Measurements from ENCODE around the gene SOBP. TPM values are rescaled to one million over a fixed set of nuclear protein-coding genes. Genes with fewer than 3 reads are reported as not detected.
A peak's percentile ranks its signal among the peaks of the same experiment; 100 is the strongest.

Gene SOBP
- total RNA-seq, 2 experiments from 2014 or later: 0.23 to 0.49 TPM

GRCh38 chr6:107612762-107613415, 123.0 kb downstream of the SOBP start:
- ChIA-PET CTCF (no interaction called here), POLR2A (no interaction called here)
- H3K4me1 Mint-ChIP-seq: peaks cover under 1% of the 10 kb centered on the region
- H3K27me3 Mint-ChIP-seq: no peaks in the 10 kb centered on the region
- H3K4me3 Mint-ChIP-seq: no peak overlapping the region
- no peaks in the 10 kb centered on the region for H3K36me3 Mint-ChIP-seq (ENCODE audit: low read depth)
- intact Hi-C loops (cut with DNase I, micrococcal nuclease): no loop called here
- no peak overlapping the region for H3K27ac Mint-ChIP-seq
- DNase-seq: no peak
- no peak for ATAC-seq
- H3K9me3 Mint-ChIP-seq (ENCODE audit: low read depth): no peaks in the 10 kb centered on the region

DNA sequence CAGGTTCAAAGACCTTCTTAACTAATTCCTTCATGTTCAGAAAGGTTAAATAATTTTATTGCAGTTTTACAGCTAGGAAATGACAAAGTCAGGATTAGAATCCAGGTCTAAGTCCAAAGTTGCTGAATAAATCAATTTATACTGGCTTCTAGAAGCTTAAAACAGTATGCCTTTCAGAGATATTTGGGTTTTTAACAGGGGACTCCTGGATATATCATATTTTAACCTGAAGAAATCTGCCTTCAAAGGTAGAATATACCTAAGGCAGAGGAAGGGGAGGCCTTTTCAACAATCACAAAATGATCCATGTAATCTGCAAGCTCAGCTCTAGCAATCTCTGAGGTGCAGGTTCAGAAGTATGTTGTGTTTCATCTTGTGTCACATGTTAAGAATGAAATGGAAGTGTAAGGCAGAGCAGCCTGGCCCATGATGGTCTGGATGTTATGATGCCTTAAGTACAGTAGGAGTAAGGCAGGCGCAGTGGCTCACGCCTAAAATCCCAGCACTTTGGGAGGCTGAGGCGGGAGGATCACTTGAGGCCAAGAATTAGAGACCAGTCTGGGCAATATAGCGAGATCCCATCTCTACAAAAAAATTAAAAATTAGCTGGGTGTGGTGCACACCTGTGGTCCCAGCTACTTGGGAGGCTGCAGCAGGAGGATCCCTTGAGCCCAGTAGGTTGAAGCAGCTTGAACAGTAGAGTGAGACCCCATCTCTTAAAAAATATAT, 123.9 kb downstream of the SOBP start:
- no peaks in the 10 kb centered on the region for H3K27me3 Mint-ChIP-seq
- ATAC-seq (no peak), DNase-seq (no peak)
- POLR2A ChIA-PET: no interaction called here
- CTCF ChIA-PET: interaction anchor here (1.2 kb wide), 1 partner anchor 15 kb away, joined by 3 read pairs; no protein-coding TSS in a partner anchor
- no peaks in the 10 kb centered on the region for H3K36me3 Mint-ChIP-seq (ENCODE audit: low read depth)
- intact Hi-C loops (cut with DNase I, micrococcal nuclease): no loop called here
- peaks cover 10% of the 10 kb centered on the region for H3K4me1 Mint-ChIP-seq
- no peak overlapping the region for H3K27ac Mint-ChIP-seq
- no peaks in the 10 kb centered on the region for H3K9me3 Mint-ChIP-seq (ENCODE audit: low read depth)
- H3K4me3 Mint-ChIP-seq: no peak overlapping the region

GRCh38 chr6:107614828-107615227, 124.9 kb downstream of the SOBP start:
- Mint-ChIP-seq H3K9me3 (ENCODE audit: low read depth) (no peaks in the 10 kb centered on the region), H3K4me1 (peaks cover 16% of the 10 kb centered on the region), H3K27ac (no peak overlapping the region), H3K4me3 (no peak overlapping the region), H3K27me3 (no peaks in the 10 kb centered on the region), H3K36me3 (ENCODE audit: low read depth) (no peaks in the 10 kb centered on the region)
- POLR2A ChIA-PET: no interaction called here
- intact Hi-C loops (cut with DNase I, micrococcal nuclease): no loop called here
- DNase-seq (no peak), ATAC-seq (no peak)
- CTCF ChIA-PET: interaction anchor here (0.8 to 1.2 kb wide), 3 partner anchors 12 to 233 kb away, joined by 3 to 4 read pairs (median 3); no protein-coding TSS in a partner anchor

- ChIA-PET POLR2A (no interaction called here), CTCF (no interaction called here)
- H3K4me3 Mint-ChIP-seq: no peak overlapping the region
- H3K27me3 Mint-ChIP-seq: no peaks in the 10 kb centered on the region
- ATAC-seq: no peak
- H3K4me1 Mint-ChIP-seq: peaks cover 21% of the 10 kb centered on the region
- intact Hi-C loops (cut with DNase I, micrococcal nuclease): no loop called here
- no peaks in the 10 kb centered on the region for H3K9me3 Mint-ChIP-seq (ENCODE audit: low read depth)
- no peaks in the 10 kb centered on the region for H3K36me3 Mint-ChIP-seq (ENCODE audit: low read depth)
- DNase-seq: no peak
- no peak overlapping the region for H3K27ac Mint-ChIP-seq
Observed at GRCh38 chr6:107616775-107617174, 126.9 kb downstream of the SOBP start.

DNA sequence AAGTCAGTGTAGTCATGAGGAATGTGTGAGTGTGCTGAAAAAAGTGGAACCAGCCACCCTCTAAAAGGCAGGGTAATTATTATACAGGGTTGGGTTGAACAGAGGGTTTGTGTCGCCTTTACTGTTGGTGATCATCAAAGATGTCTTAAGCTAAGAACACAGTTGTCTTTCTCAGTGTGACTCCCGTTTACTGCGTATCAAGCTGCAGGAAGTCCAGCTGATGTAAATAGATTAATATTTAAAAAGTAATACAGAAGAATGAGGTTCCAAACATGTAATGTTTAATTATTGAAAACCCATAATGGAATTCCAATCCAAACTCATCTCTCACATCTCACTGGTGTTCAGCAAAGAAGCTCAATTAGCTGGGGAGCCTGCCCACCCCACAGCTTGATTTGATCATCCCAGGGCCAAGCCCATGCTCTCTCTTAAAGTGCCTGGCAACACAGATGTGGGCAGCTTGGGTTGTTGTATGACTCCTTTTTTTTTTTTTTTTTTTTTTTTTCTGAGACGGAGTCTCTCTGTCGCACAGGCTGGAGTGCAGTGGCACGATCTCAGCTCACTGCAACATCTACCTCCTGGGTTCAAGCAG, 127.5 kb downstream of the SOBP start:
- ChIA-PET CTCF (no interaction called here), POLR2A (interaction anchor here (0.6 kb wide), 1 partner anchor 470 kb away, joined by 3 read pairs; no protein-coding TSS in a partner anchor)
- Mint-ChIP-seq H3K27me3 (no peaks in the 10 kb centered on the region), H3K27ac (no peak overlapping the region), H3K4me1 (peaks cover 21% of the 10 kb centered on the region), H3K4me3 (no peak overlapping the region), H3K9me3 (ENCODE audit: low read depth) (no peaks in the 10 kb centered on the region), H3K36me3 (ENCODE audit: low read depth) (no peaks in the 10 kb centered on the region)
- ATAC-seq: no peak
- DNase-seq: no peak
- intact Hi-C loops (cut with DNase I, micrococcal nuclease): no loop called here

- intact Hi-C loops (cut with DNase I, micrococcal nuclease): no loop called here
- peak; percentile 71 for DNase-seq
- no peaks in the 10 kb centered on the region for H3K27me3 Mint-ChIP-seq
- H3K36me3 Mint-ChIP-seq (ENCODE audit: low read depth): no peaks in the 10 kb centered on the region
- CTCF ChIA-PET: interaction anchor here (0.6 to 1.2 kb wide), 3 partner anchors 18 to 1174 kb away, joined by 3 to 4 read pairs (median 3); no protein-coding TSS in a partner anchor
- no peaks in the 10 kb centered on the region for H3K9me3 Mint-ChIP-seq (ENCODE audit: low read depth)
- no peak overlapping the region for H3K4me3 Mint-ChIP-seq
- peak; percentile 97 for ATAC-seq
- POLR2A ChIA-PET: no interaction called here
- peaks cover 21% of the 10 kb centered on the region for H3K4me1 Mint-ChIP-seq
- H3K27ac Mint-ChIP-seq: peak overlapping the region; percentile 16
Observed at GRCh38 chr6:107618672-107619071, 128.8 kb downstream of the SOBP start.

- no peaks in the 10 kb centered on the region for H3K9me3 Mint-ChIP-seq (ENCODE audit: low read depth)
- H3K27me3 Mint-ChIP-seq: no peaks in the 10 kb centered on the region
- no peaks in the 10 kb centered on the region for H3K36me3 Mint-ChIP-seq (ENCODE audit: low read depth)
- intact Hi-C loops (cut with DNase I, micrococcal nuclease): no loop called here
- H3K4me3 Mint-ChIP-seq: no peak overlapping the region
- ChIA-PET POLR2A (no interaction called here), CTCF (no interaction called here)
- ATAC-seq (no peak), DNase-seq (no peak)
- H3K4me1 Mint-ChIP-seq: peaks cover 21% of the 10 kb centered on the region
- no peak overlapping the region for H3K27ac Mint-ChIP-seq
Observed at GRCh38 chr6:107620732-107621131, 130.8 kb downstream of the SOBP start.

DNA sequence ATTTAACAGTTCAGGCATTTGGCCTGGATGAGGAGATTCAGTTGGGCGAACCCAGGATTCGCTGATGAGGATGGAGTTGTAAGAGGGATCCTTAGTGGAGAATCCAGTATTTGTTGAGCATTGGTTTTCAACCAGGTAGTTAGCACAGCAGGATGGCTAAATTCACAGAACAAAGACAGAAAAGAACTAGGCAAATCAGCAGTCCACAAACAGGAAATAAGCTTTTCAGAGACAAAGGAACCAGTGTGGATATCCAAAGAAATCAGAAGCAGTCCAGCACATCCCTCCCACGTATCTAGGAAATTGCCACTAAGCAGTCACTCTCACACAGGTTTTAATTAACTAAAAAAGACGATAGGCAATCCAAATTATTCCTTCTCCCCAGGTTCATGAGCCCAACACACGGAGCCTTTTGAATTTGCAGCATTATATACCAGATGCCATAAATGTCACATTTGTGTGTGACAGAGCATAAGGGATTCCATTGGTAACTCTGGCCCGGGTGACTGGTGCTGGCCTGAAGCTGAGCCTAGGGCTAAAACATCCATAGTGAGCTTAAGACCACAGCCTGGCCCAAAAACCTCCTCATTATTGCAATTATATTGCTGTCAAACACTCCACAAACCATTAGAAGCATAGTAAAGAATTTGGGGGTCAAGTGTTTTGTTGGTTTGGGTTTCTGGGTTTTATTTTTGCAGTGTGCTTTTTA, 131.5 kb downstream of the SOBP start:
- POLR2A ChIA-PET: no interaction called here
- no peak for ATAC-seq

DNA sequence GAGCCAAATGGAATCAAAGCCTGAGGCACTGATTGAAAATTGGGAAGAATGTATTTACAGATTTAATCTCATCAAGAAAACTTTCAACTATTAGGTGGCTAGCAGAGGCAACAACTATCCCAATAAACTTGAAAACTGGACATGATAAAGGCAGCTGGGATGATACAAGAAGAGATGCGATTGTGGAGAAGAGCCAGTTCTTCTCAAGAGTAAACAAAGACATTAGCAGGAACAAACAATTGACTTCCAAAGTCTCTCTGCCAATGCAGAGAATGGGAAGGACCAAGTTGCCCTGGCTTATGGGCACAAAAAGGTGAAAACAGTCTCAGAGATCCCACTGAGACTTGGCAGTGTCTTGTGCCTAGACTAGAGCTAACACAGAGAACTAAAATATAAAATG, 132.4 kb downstream of the SOBP start:
- H3K9me3 Mint-ChIP-seq (ENCODE audit: low read depth): no peaks in the 10 kb centered on the region

More for the DNA sequence above, 131.5 kb downstream of the SOBP start:
- Mint-ChIP-seq H3K4me3 (no peak overlapping the region), H3K9me3 (ENCODE audit: low read depth) (no peaks in the 10 kb centered on the region), H3K27ac (no peak overlapping the region), H3K27me3 (no peaks in the 10 kb centered on the region), H3K4me1 (peaks cover 21% of the 10 kb centered on the region), H3K36me3 (ENCODE audit: low read depth) (no peaks in the 10 kb centered on the region)
- intact Hi-C loops (cut with DNase I, micrococcal nuclease): no loop called here
- DNase-seq: no peak
- CTCF ChIA-PET: no interaction called here

DNA sequence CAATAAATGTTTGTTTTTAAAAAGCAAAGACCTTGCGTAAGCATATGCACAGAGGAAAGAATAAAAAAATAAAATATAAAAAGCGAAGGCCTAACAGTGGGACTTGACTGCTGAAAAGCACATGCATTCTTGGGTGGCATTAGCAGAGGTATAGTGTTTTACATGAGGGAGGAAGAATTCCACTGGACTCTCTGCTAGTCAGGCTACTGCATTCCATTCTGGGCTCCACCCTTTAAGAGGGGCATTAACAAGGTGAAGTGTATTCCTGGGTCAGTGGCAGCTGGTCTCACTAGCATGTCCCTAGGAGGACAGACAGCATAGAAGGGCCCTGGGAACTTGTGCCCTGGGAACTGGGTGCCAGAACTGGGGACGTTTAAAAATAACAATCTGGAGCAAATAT, 134.1 kb downstream of the SOBP start:
- CTCF ChIA-PET: no interaction called here
- Mint-ChIP-seq H3K4me1 (peaks cover 10% of the 10 kb centered on the region), H3K36me3 (ENCODE audit: low read depth) (no peaks in the 10 kb centered on the region), H3K9me3 (ENCODE audit: low read depth) (no peaks in the 10 kb centered on the region), H3K27ac (no peak overlapping the region), H3K4me3 (no peak overlapping the region), H3K27me3 (no peaks in the 10 kb centered on the region)
- POLR2A ChIA-PET: no interaction called here
- no peak for DNase-seq
- no peak for ATAC-seq
- intact Hi-C loops (cut with DNase I, micrococcal nuclease): no loop called here

More for the DNA sequence above, 132.4 kb downstream of the SOBP start:
- Mint-ChIP-seq H3K4me3 (no peak overlapping the region), H3K36me3 (ENCODE audit: low read depth) (no peaks in the 10 kb centered on the region), H3K4me1 (peaks cover 21% of the 10 kb centered on the region), H3K27ac (no peak overlapping the region), H3K27me3 (no peaks in the 10 kb centered on the region)
- no peak for ATAC-seq
- intact Hi-C loops (cut with DNase I, micrococcal nuclease): no loop called here
- no peak for DNase-seq
- POLR2A ChIA-PET: no interaction called here
- CTCF ChIA-PET: no interaction called here

DNA sequence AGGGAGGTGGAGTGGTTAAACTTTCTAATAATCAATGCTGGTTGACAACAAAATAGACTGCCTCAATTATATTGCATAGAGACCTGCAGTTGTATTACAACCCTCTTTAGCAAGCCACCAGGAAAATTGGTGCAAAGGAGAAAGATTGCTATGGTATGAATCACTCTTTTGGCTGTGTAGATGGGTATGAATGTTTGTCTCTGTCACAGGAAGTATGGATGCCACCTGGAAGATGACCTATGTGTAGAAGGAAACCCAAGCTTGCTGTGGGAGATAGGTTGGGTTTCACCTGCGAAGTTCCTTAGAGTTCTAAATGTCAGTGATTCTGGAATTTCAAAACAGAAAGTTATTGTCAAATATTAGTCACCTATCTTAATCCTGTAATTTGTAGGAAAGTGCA, 134.6 kb downstream of the SOBP start:
- no peaks in the 10 kb centered on the region for H3K36me3 Mint-ChIP-seq (ENCODE audit: low read depth)
- ChIA-PET CTCF (no interaction called here), POLR2A (no interaction called here)
- H3K27me3 Mint-ChIP-seq: no peaks in the 10 kb centered on the region
- no peak overlapping the region for H3K27ac Mint-ChIP-seq
- H3K9me3 Mint-ChIP-seq (ENCODE audit: low read depth): no peaks in the 10 kb centered on the region
- no peak overlapping the region for H3K4me3 Mint-ChIP-seq
- H3K4me1 Mint-ChIP-seq: peaks cover 6% of the 10 kb centered on the region
- no peak for ATAC-seq
- intact Hi-C loops (cut with DNase I, micrococcal nuclease): no loop called here
- no peak for DNase-seq
